Muscle layer of colon (tissue), 2 donors: ENCODE measurements around the gene MTUS2.

ENCODE experiments used
- H3K27ac ChIP-seq: one replicate; pipeline ENCODE4 v1.7.0; 2013; ENCODE audit warnings: low read depth, mild to moderate bottlenecking, low read length, moderate library complexity
- H3K27me3 ChIP-seq, 2 donors: one replicate each; pipeline ENCODE4 v1.7.0; 2013; ENCODE audit warnings: low read length in 2 of 2, mild to moderate bottlenecking in 2 of 2; ENCODE audit not compliant: insufficient read depth in 2 of 2, control insufficient read depth in 1 of 2
- H3K36me3 ChIP-seq: one replicate; pipeline ENCODE4 v1.7.0; 2013; ENCODE audit warnings: mild to moderate bottlenecking, low read length; ENCODE audit not compliant: insufficient read depth
- H3K4me1 ChIP-seq: one replicate; pipeline ENCODE4 v1.7.0; 2013; ENCODE audit warnings: mild to moderate bottlenecking, low read length; ENCODE audit not compliant: insufficient read depth
- H3K4me3 ChIP-seq, 2 donors: one replicate each; pipeline ENCODE4 v1.7.0; 2013; ENCODE audit warnings: low read length in 2 of 2, low read depth in 1 of 2, mild to moderate bottlenecking in 1 of 2, moderate library complexity in 1 of 2
- H3K9ac ChIP-seq: one replicate; pipeline ENCODE4 v1.7.0; 2013; ENCODE audit warnings: low read length
- H3K9me3 ChIP-seq: one replicate; pipeline ENCODE4 v1.7.0; 2013; ENCODE audit warnings: mild to moderate bottlenecking, low read length
- donor health status: abdominal sarcoma.
- donor health status: Adenocarcinoma of cecum.

The MTUS2 gene

DNA sequence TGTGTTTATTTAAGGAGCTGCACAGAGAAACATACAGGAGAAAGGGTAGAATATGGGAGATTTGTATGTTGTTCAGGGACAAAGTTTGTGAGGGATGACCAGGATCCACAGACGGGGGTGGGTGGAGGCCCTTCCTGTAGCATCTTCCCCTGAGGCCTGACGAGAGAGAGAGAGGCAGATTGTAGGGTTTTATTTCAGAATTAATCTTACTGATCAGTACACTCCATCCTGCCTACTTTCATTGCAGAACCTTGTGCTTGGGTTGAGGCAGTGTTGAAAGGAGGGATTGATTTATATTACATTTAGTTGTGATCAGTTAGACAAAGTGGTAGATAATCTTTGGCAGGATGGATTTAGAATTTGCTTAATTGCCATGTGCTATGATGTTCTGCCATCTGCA lies 39.6 kb downstream of the MTUS2 start:
- H3K4me1 ChIP-seq: no peaks in the 10 kb centered on the region
- H3K27ac ChIP-seq: no peak overlapping the region
- H3K4me3 ChIP-seq: no peak overlapping the region
- H3K27me3 ChIP-seq: no peaks in the 10 kb centered on the region
- no peak overlapping the region for H3K9ac ChIP-seq
- H3K9me3 ChIP-seq: no peaks in the 10 kb centered on the region
- no peaks in the 10 kb centered on the region for H3K36me3 ChIP-seq

DNA sequence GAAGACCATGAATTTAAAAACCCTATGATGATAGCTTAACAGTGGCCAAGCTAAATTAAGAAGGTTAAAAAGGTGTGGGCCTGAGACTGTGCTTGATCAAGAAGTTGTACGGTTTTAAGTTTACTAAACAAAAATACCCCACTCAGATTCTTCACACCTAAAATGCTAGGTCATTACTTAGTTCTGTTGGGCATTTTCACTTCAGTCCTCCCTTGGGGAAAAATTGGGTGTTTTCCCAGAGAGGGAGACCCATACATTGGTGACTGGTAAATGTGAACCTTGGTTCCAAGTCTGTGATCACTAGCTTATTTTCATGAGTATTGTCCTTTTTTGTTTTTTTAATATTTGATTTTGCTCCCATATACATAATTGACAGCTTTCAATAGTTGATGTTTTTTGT lies 44.4 kb downstream of the MTUS2 start:
- Histone ChIP-seq H3K4me1 (no peaks in the 10 kb centered on the region), H3K36me3 (no peaks in the 10 kb centered on the region), H3K9ac (no peak overlapping the region), H3K4me3 (no peak overlapping the region), H3K9me3 (no peaks in the 10 kb centered on the region), H3K27me3 (no peaks in the 10 kb centered on the region), H3K27ac (no peak overlapping the region)

- H3K27me3 ChIP-seq: no peaks in the 10 kb centered on the region
Measured at GRCh38 chr13:28865149-28865744, 45.1 kb downstream of the MTUS2 start.

DNA sequence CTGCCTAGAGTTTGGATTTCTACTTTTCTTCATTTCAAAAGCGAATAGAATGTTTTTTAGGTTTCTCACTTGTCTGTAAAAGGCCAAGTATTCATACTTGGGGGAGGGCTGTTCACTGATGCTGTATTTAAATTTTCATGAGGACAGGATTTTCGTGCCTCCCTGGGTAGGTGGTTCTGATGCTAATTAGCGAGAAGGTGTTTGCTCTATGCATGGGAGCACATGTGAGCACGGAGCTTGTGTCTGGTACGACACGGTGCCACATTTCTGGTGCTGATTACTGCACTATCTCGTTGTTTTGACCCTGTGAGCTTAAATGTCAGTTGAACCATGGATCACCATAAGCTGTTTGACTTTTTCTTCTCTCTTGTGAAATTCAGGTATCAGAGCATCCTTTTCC lies 45.8 kb downstream of the MTUS2 start:
- Histone ChIP-seq H3K4me3 (no peak overlapping the region), H3K9ac (no peak overlapping the region), H3K27ac (no peak overlapping the region), H3K4me1 (no peaks in the 10 kb centered on the region), H3K9me3 (no peaks in the 10 kb centered on the region), H3K36me3 (no peaks in the 10 kb centered on the region), H3K27me3 (no peaks in the 10 kb centered on the region)

More at GRCh38 chr13:28865149-28865744, 45.1 kb downstream of the MTUS2 start:
- no peak overlapping the region for H3K4me3 ChIP-seq
- H3K4me1 ChIP-seq: no peaks in the 10 kb centered on the region
- no peaks in the 10 kb centered on the region for H3K9me3 ChIP-seq
- no peaks in the 10 kb centered on the region for H3K36me3 ChIP-seq
- no peak overlapping the region for H3K27ac ChIP-seq
- no peak overlapping the region for H3K9ac ChIP-seq

DNA sequence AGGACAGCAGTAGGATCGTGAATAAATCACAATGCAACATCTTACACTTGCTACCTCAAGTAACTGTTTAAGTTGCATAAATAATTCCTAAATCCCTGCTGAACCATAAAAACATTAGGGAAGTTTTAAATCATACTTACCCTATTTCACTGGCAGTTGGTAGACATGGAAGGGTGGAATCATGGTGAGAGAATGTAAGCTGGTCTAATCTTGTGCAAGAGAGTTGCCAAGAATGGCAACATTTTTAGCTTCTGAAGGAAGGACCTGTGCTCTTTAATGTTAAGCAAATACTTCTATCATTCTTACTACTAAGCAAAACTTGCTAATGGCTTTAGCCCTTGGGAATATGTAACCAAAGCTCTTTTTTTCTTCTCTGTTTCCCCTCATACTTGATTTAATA lies 46.8 kb downstream of the MTUS2 start:
- H3K4me3 ChIP-seq: no peak overlapping the region
- H3K27ac ChIP-seq: no peak overlapping the region
- H3K9me3 ChIP-seq: no peaks in the 10 kb centered on the region
- H3K9ac ChIP-seq: no peak overlapping the region
- H3K27me3 ChIP-seq: no peaks in the 10 kb centered on the region
- H3K4me1 ChIP-seq: no peaks in the 10 kb centered on the region
- H3K36me3 ChIP-seq: no peaks in the 10 kb centered on the region

DNA sequence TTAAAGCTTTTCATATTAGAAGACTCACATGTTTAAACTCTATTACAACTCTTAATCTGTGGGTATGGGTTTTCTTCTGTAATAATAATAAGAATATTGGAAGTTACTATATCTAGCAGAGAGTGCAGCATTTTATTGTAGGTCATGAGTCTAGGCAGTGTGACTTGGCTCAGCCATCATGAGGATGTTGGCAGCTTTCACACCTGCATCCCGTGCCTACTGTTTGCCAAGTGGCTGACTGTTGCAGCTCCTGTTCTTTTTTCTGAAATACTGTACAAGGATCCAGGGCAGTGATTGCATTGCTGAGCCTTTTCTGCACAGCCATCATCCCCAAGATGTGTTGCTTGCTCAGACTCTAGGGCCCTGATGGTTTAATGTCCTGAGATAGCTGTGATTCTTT lies 47.4 kb downstream of the MTUS2 start:
- Histone ChIP-seq H3K9ac (no peak overlapping the region), H3K27me3 (no peaks in the 10 kb centered on the region), H3K4me1 (no peaks in the 10 kb centered on the region), H3K9me3 (no peaks in the 10 kb centered on the region), H3K36me3 (no peaks in the 10 kb centered on the region), H3K4me3 (no peak overlapping the region), H3K27ac (no peak overlapping the region)

DNA sequence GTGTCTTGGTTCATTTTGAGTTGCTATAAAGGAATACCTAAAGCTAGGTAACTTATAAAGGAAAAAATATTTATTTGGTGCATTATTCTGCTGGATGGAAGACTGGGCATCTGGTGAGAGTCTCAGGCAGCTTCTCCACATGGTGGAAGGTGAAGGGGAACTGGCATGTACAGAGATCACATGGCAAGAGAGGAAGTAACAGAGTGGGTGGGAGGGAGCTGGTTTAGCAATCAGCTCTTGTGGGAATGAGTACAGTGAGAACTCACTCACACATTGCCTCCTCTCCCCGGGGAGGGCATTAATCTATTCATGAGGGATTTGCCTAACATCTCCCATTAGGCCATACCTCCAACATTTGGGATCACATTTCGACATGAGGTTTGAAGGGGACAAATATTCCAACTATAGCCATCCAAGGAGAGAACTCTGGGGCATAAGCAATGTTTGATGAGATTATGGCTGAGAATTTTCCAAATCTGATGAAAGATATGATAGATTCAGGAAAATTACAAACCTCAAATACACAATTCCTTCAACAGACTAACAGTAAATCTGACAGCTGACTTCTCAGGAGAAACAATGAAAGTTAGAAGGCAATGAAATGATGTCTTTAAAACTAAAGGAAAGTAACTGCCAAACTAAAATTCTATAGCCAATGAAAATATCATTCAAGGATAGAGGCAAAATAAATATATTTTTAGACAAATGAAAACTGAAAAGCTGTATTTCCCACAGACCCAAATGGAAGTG lies 52.5 kb downstream of the MTUS2 start:
- no peak overlapping the region for H3K9ac ChIP-seq
- no peaks in the 10 kb centered on the region for H3K9me3 ChIP-seq
- no peaks in the 10 kb centered on the region for H3K27me3 ChIP-seq
- H3K4me1 ChIP-seq: no peaks in the 10 kb centered on the region
- H3K36me3 ChIP-seq: no peaks in the 10 kb centered on the region
- H3K27ac ChIP-seq: no peak overlapping the region
- no peak overlapping the region for H3K4me3 ChIP-seq

- Histone ChIP-seq H3K9ac (no peak overlapping the region), H3K9me3 (no peaks in the 10 kb centered on the region), H3K27ac (no peak overlapping the region), H3K4me1 (no peaks in the 10 kb centered on the region), H3K27me3 (no peaks in the 10 kb centered on the region), H3K36me3 (no peaks in the 10 kb centered on the region), H3K4me3 (no peak overlapping the region)
Measured at GRCh38 chr13:28875846-28876615, 55.9 kb downstream of the MTUS2 start.

GRCh38 chr13:28877408-28877807 lies 57.3 kb downstream of the MTUS2 start:
- Histone ChIP-seq H3K4me3 (no peak overlapping the region), H3K36me3 (no peaks in the 10 kb centered on the region), H3K4me1 (no peaks in the 10 kb centered on the region), H3K9me3 (no peaks in the 10 kb centered on the region), H3K27ac (no peak overlapping the region), H3K9ac (no peak overlapping the region), H3K27me3 (no peaks in the 10 kb centered on the region)

GRCh38 chr13:28885181-28885580 lies 65.0 kb downstream of the MTUS2 start:
- Histone ChIP-seq H3K9ac (no peak overlapping the region), H3K4me3 (no peak overlapping the region), H3K4me1 (no peaks in the 10 kb centered on the region), H3K36me3 (no peaks in the 10 kb centered on the region), H3K27me3 (no peaks in the 10 kb centered on the region), H3K9me3 (no peaks in the 10 kb centered on the region), H3K27ac (no peak overlapping the region)

DNA sequence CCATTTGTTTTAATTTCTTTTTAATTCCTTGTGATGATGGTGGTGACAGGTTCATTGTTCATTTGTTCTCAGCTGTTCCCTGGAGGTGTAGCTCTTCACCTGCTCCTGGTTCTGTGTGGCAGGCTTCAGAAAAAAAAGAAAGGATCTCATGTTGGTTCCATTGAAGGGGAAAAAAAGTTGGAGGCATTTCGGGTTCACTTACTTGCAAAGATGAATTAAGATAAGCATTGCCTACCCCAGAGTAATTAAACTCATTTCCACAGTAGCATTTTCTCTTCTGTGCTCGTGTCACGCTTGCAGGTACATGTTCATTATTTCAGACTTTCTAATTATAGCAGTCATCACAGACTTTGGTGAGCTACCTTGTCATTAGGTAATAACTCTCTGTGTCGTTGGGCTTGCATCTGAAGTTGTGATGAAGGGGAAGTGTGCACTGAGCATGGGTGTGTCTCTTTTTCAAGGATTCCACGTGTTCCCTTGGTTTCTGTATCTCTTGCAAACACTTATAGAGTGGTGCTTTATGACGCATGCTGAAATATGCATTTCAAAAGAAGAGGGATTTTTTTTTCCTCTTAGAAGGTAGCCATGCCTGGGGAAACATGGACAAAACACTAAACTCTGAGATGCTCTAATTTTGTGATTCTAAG lies 69.1 kb downstream of the MTUS2 start:
- Histone ChIP-seq H3K27me3 (no peaks in the 10 kb centered on the region), H3K36me3 (no peaks in the 10 kb centered on the region), H3K27ac (no peak overlapping the region), H3K9ac (no peak overlapping the region), H3K4me3 (no peak overlapping the region), H3K9me3 (no peaks in the 10 kb centered on the region), H3K4me1 (no peaks in the 10 kb centered on the region)
